ENCODE measurements around the gene ADGRB3.
"Not testable (repeated sequence)": the region's sequence is repeated elsewhere in the genome, so short reads cannot be mapped to it uniquely, and the experiment has no call there.

Gene ADGRB3

GRCh38 chr6:68790128-68790527 lies 155.0 kb downstream of the ADGRB3 start:
- DNase-seq (ENCODE audit: low read depth in 2 of 2), result not testable (repeated sequence)

- not testable (repeated sequence) for DNase-seq (ENCODE audit: low read depth in 2 of 2)
These were observed 179.9 kb downstream of the ADGRB3 start for GRCh38 chr6:68814976-68815375.

DNA sequence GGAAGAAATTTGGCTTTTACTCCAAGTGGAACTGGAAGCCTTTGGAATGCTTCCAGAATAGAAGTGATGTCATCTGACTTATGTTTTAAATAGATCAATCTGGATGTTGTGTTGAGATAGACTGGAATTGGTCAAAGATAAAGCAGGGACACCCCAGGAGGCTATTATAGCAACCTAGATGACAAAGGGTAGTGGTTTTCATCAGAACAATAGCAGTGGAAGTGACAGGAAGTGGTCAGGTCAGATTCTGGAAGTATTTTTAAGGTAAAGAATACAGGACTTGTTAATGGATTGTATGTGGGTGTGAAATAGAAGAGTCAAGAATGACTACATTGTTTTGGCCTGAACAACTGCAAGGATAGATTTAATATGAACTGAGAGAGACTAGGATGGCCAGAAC lies 191.4 kb downstream of the ADGRB3 start:
- no peak for DNase-seq (ENCODE audit: low read depth in 2 of 2)

DNA sequence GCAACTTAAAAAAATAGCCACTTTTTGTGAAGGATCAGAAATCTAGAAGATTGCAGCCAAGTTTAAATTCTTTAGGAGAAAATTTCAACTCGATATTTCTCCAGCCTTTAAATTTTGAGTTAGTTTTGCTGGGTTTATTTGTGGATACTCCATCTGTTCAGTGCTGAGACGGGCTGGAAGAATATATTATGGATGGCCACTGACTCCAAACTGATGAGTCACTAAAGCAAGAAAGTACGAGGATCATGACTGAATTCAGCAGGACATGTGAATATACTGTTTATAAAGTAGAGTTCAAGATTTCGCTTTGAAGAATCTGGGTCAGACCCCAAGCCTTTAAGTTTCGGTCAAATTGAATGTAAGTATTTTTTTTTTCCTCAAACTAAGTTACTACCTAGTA lies 199.5 kb downstream of the ADGRB3 start:
- no peak for DNase-seq (ENCODE audit: low read depth in 2 of 2)

DNA sequence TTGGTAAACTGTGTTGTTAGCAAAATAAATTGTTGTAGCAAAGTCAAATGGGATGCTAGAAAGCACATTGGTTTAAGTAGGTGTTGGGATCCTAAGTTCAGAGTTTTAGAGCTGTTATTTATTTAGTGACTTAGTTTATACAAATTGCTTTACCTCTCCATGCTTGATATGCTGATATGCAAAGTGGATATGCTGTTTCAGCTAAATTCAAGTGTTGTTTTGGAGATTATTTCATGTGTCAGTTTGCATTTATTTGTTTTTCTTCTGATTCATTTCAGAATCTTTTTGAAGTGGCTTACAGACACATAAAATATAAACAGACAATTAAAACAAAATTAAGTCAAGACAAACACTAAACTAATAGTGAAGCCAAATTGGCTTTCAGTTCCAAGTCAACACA lies 203.5 kb downstream of the ADGRB3 start:
- no peak for DNase-seq (ENCODE audit: low read depth in 2 of 2)

GRCh38 chr6:68852791-68853190 lies 217.7 kb downstream of the ADGRB3 start:
- DNase-seq (ENCODE audit: low read depth in 2 of 2), result no peak

DNA sequence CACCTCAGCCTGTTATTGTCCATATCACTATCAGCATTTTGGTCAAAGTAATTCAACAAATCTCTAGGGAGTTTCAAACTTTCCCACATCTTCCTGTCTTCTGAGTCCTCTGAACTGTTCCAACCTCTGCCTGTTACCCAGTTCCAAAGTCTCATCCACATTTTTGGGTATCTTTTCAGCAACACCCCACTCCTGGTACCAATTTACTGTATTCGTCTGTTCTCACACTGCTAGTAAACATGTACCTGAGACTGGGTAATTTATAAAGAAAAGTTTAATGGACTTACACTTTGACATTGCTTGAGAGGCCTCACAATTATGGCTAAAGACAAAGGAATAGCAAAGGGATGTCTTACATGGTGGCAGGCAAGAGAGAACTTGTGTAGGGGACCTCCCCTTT lies 224.2 kb downstream of the ADGRB3 start:
- no peak for DNase-seq (ENCODE audit: low read depth in 2 of 2)

DNA sequence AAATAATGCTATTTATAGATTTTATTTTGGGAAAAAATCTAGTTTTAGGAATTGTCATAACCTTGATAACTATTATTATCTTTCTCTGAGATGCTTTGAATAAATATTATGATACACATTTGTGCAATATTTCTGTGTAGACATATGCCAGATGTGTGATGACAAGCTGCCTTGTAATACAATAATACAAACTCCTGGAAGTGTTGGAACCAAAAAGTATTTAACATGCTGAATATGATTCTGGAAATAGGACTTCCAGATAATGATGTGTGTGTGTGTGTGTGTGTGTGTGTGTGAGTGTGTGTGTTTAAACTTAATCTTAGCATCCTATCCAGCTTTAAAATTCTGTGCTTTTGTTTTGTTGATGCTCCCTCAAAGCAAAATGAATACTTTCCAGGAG lies 233.6 kb downstream of the ADGRB3 start:
- DNase-seq (ENCODE audit: low read depth in 2 of 2), result no peak

DNA sequence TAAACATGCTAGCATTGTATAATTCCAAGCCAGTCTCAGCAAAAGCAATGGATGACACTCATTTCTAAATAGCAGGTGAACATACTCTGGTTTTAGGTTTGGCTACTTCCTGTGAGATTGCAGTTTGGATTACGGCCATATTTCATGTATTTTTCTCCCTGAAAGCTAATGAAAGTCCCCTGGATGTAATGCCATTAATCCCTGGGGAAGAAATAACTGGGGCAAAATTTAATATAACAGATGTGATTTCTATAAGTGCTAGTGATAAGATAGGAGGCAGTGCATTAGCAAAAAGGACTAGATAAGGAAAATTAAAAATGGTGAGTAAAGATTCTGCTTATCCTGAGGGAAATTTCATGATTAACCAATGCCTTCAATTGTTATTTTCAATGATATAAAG lies 238.2 kb downstream of the ADGRB3 start:
- no peak for DNase-seq (ENCODE audit: low read depth in 2 of 2)

- DNase-seq (ENCODE audit: low read depth in 2 of 2), result no peak
These were observed 239.7 kb downstream of the ADGRB3 start for GRCh38 chr6:68874747-68875146.

- DNase-seq (ENCODE audit: low read depth in 2 of 2), result no peak
These were observed 240.3 kb downstream of the ADGRB3 start for GRCh38 chr6:68875403-68875802.

- no peak for DNase-seq (ENCODE audit: low read depth in 2 of 2)
These were observed 241.9 kb downstream of the ADGRB3 start for GRCh38 chr6:68876792-68877493.

GRCh38 chr6:68880050-68880813 lies 245.2 kb downstream of the ADGRB3 start:
- DNase-seq (ENCODE audit: low read depth in 2 of 2), result no peak

DNA sequence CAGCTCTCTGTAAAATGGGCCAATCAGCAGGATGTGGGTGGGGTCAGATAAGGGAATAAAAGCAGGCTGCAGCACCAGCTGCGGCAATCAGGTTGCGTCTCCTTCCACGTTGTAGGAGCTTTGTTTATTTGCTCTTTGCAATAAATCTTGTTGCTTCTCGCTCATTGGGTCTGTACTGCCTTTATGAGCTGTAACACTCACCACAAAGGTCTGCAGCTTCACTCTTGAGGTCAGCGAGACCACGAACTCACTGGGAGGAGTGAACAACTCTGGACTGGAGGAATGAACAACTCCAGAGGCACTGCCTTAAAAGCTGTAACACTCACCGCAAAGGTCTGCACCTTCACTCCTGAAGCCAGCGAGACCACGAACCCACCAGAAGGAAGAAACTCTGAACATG lies 248.2 kb downstream of the ADGRB3 start:
- not testable (repeated sequence) for DNase-seq (ENCODE audit: low read depth in 2 of 2)

- no peak for DNase-seq (ENCODE audit: low read depth in 2 of 2)
These were observed 256.3 kb downstream of the ADGRB3 start for GRCh38 chr6:68891419-68891818.

DNA sequence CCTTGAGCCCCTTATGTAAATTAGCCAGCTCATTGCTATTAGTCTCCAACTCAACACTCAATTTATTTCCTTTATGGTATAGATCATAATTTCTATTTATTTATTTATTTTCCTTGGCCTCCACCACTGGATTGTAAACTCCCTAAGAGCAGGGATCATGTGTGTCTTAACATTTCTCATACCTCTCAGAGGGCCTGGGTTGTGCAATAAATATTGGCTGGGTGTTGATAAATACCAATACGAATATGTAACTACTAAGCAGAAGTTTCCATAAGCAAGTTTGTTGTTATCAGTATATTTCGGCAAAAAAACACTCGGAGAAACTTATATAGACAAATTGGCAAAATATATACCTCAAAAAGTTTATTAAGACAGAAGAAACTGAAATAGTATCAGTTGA lies 257.4 kb downstream of the ADGRB3 start:
- DNase-seq (ENCODE audit: low read depth in 2 of 2), result no peak

- no peak for DNase-seq (ENCODE audit: low read depth in 2 of 2)
These were observed 260.8 kb downstream of the ADGRB3 start for GRCh38 chr6:68895929-68896328.

GRCh38 chr6:68901044-68901443 lies 266.0 kb downstream of the ADGRB3 start:
- DNase-seq (ENCODE audit: low read depth in 2 of 2), result no peak

DNA sequence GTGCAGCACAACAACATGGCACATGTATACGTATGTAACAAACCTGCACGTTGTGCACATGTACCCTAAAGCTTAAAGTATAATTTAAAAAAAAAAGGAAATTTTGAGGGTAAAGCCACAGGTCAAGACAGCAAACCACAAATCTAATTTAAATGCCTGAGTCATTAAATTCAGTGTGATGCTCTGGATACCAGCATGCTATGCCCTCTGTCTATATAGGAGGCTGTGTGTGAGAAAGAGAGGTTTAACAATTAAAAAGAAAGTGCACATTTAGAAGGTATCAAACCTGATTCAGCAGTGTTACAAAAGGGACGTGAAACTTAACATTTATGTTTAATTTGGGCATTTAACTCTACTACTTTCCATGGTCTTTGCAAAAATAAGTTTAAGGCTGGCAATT lies 276.3 kb downstream of the ADGRB3 start:
- no peak for DNase-seq (ENCODE audit: low read depth in 2 of 2)

DNA sequence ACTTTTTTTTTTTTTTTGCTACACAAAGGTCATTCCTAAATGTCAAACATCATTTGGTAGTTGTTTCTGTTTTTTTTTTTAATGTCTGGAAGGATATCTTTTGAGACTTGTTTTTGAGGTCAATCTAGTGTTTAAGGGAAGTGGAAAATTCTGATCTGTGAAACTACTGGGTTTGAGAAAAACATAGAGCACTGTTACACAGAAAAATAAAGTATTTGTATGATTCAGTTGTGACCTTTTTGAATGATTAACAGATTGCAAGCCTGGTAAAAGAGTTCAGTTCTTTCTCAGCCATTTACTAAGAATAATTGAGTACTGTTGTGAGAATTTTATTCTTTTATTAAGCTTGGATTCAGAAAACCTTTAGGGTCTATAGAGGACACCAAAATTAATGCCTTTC lies 276.7 kb downstream of the ADGRB3 start:
- DNase-seq (ENCODE audit: low read depth in 2 of 2), result no peak

- not testable (repeated sequence) for DNase-seq (ENCODE audit: low read depth in 2 of 2)
These were observed 277.7 kb downstream of the ADGRB3 start for GRCh38 chr6:68912805-68913204.

- no peak for DNase-seq (ENCODE audit: low read depth in 2 of 2)
These were observed 280.5 kb downstream of the ADGRB3 start for GRCh38 chr6:68915586-68915985.

GRCh38 chr6:68919537-68919936 lies 284.5 kb downstream of the ADGRB3 start:
- DNase-seq (ENCODE audit: low read depth in 2 of 2), result no peak

Measured in stimulated activated CD8-positive, alpha-beta memory T cell treated with anti-CD3 and anti-CD28 coated beads, Interleukin-2, amount 100 ng/mL, for 48 hours (primary cell).